Urinary bladder (tissue), 4 donors: Measurements from ENCODE around the gene CD72. TPM values are rescaled to one million over a fixed set of nuclear protein-coding genes. Genes with fewer than 3 reads are reported as not detected.
"Not testable (repeated sequence)": the region's sequence is repeated elsewhere in the genome, so short reads cannot be mapped to it uniquely, and the experiment has no call there.

Source experiments
- DNase-seq: peaks from one replicate; pipeline ENCODE4 v3.0.0-alpha.2; 2015; ENCODE audit errors: extremely low spot score
- H3K27ac ChIP-seq: one replicate; pipeline ENCODE4 v1.5.1; 2013; ENCODE audit warnings: low read depth, mild to moderate bottlenecking, moderate library complexity
- H3K36me3 ChIP-seq: one replicate; pipeline ENCODE4 v1.6.1; 2013; ENCODE audit warnings: mild to moderate bottlenecking, moderate library complexity; ENCODE audit not compliant: insufficient read depth
- H3K4me1 ChIP-seq: one replicate; pipeline ENCODE4 v1.6.1; 2013; ENCODE audit warnings: mild to moderate bottlenecking, moderate library complexity; ENCODE audit not compliant: insufficient read depth
- H3K4me3 ChIP-seq: one replicate; pipeline ENCODE4 v1.5.1; 2013; ENCODE audit warnings: low read depth, low read length
- WGBS: extraction: QIAGEN DNeasy Blood & Tissue Kit; methylation state at CpG from one replicate; pipeline ENCODE4 v1.1.7; 2013; 5-methylcytosine and 5-hydroxymethylcytosine counted together
- polyA plus RNA-seq: library from polyadenylated mRNA; stranded (reverse); fragments of 200-250 nt; gene quantifications from one replicate; pipeline ENCODE4 v1.2.3, GENCODE V29; 2013
- total RNA-seq: library from RNA; depleted of rRNA; stranded (reverse); fragments of >200 nt; gene quantifications from one replicate; pipeline ENCODE4 v1.2.3, GENCODE V29; 2014
- donor health status: healthy with polysubstance abuse.
- donor health status: healthy.

CD72 gene
- total and polyA plus RNA-seq, 2 donors: 1.5 to 1.6 TPM

DNA sequence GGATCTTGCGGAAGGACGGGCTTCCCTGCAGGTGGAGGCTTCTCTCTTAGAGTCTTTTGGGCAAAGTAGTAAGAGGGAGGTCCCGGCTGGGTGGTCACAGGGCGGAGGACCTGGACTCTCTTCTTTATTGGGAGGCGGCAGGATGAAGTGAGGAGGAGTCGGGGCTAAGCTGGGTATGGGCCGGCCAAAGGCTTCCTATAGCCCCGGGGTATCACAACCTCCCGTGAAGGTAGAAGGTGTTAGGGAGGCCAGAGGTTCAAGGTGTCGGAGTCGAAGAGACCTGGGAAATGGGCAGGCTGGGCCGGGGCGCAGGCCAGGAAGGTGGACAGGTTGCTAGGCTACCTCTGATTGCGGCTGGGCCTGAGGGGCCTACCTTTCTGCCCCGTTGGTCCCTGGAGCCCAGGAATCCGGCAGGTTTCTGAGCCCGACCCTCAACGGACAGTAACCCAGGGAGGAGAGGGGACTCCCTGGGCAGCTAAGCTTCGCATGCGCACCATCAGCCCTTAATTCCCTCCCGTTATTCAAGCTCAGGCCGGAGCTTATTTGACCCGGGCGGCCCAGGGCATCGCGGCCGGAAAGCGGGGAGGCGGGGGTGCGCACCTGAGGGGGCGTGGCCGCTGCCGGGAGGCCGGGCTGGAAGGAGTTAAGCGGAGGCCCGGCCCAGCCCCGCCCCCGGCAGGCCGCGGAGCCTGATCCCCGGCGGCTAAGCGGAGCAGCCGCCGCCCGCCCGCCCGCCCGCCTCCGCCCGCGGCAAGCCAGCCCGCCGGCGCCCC is 13.4 kb downstream of the CD72 start, which contains the start of gene TESK1:
Gene TESK1 (plus strand): TSS at position 685 of the 773 bp plus-strand sequence. CDS start 358 bp downstream, outside the sequence.
- Histone ChIP-seq H3K27ac (peak within 1 kb of the TSS; percentile 83), H3K4me3 (peak within 1 kb of the TSS; percentile 96), H3K36me3 (peaks cover 6% of the 10 kb centered on the region), H3K4me1 (no peaks in the 10 kb centered on the region)
- peak; percentile 32 for DNase-seq
- under 1% methylated on average over 55 of the region's 55 CpGs for WGBS

DNA sequence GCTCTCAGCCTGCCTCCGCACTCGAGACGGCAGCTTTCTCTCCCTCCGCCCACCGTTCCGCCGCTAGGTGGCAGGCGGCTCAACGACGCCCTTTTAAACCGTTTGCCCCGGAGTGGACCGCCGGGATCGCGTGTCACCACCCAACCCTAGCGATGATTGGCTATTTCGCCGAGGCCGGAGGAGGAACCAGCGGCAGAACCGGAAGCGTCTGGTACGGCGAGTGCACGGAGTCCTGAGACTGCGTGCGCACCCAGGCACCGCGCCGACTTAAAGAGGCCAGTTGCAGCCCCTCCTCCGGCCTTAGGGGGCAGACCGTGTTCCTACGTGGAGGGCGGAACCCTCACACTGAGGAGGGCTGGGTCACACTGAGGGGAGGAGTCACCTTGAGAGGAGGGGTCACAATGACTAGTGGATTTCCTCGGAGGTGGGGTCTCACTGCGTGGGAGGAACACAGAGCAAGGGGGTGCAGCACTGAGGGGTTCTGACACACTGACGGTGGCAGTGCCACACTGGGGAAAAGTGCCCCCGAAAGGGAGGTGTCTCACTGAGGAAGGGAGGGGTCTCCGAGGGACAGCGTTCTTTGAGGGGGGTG is 14.1 kb downstream of the CD72 start:
- H3K36me3 ChIP-seq: peaks cover 6% of the 10 kb centered on the region
- H3K27ac ChIP-seq: peak overlapping the region; percentile 83
- peak; percentile 98 for DNase-seq
- no peaks in the 10 kb centered on the region for H3K4me1 ChIP-seq
- under 1% methylated on average over 41 of the region's 41 CpGs for WGBS
- peak overlapping the region; percentile 96 for H3K4me3 ChIP-seq

DNA sequence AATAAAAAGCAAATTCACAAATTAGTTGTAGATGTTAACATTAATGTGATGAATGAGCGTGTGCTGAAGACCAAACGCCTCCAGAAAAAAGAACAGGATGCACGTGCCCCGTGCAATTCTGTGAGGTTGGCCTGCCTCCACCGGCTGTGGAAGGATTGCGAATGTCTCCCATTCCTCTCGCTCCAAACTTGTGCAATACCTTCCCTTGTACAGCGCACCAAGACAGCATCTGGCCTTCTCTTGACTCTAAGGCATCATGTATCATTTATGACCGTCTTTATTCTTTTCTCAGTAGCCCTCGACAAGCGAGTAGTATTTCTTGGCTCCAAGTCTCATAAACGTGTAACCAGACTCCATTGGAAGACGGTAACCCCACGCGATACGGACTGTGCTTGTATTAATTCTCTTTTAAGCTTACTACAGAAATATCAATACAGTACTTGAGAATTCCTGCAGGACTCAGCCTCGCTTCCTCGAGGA is 14.7 kb downstream of the CD72 start:
- WGBS: 1% methylated on average over 18 of the region's 18 CpGs
- DNase-seq: no peak
- Histone ChIP-seq H3K36me3 (peaks cover 4% of the 10 kb centered on the region), H3K4me1 (no peaks in the 10 kb centered on the region), H3K4me3 (peak overlapping the region; percentile 22), H3K27ac (peak overlapping the region; percentile 61)

DNA sequence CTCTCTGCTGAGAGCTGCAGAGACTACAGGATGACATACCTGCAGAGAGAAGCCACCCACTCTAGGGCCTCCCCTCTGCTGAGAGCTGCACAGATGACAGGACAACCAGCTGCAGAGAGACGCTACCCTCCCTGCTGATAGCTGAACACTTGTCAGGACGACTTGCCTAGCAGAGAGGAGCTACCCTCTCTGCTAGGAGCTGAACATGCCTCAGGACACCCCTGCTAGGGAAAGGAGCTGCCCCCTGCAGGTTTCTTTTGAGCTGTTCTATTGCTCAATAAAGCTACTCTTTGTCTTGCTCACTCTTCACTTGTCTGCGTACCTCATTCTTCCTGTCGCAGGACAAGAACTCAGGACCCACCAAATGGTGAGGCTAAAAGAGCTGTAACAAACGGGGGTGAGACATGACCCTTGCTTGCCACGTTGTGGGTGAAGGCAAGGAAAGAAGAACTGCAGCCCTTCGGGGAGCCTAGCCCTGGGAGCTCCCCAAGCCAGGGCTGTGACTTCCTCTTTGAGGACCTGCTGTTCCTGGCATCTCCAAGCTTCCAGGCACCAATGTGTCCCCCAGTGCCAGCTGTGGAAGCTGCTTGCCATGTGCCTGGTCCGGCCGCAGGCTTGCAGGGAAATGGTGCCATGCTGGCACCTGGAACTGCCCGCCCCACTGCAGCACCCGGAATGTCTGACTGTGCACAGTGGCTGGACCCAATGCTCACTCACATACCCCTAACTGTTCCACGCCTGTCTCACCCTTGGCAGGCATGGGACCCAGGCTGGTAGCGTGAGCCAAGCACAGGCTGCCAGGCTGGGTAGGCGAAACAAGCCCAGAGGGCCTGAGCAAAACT is 18.2 kb downstream of the CD72 start:
- Histone ChIP-seq H3K4me3 (no peak overlapping the region), H3K4me1 (no peaks in the 10 kb centered on the region), H3K27ac (no peak overlapping the region), H3K36me3 (no peaks in the 10 kb centered on the region)
- DNase-seq: no peak
- 84% methylated on average over 14 of the region's 14 CpGs for WGBS

DNA sequence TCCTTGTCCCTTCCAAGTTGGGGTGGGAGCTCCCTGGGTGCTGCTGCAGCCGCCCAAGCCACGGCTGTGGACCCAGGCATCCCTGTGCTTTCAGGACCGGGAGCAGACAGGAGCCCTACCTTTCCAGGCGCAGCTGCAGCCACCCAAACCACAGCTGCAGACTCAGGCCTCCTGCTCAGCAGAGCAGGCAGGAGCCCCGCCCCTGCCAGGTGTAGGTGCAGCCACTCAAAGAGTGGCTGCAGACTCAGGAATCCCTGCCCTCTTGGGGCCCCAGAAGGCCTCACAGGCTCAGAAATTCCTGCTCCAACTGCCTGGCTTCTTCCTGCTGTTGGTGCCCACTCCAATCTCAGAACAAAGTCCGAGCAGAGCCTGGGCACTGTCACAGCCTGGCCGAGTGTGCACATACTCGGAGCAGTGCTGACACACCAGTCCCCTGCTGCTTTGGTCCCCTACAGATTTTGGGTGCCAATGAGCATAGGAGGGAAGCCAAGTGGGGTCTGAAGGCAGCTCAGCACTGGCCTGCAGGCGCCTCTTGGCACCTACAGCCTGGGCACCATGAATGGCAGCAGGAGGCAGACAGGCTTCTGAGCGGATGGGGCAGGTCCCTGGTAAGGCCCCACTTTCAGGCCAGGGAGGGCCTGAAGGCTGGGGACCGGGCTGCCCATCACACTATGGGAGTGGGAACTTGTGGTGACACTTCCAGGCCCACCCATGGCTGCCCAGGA is 19.2 kb downstream of the CD72 start:
- H3K4me3 ChIP-seq: no peak overlapping the region
- no peak for DNase-seq
- WGBS: 92% methylated on average over 11 of the region's 11 CpGs
- no peaks in the 10 kb centered on the region for H3K36me3 ChIP-seq
- no peak overlapping the region for H3K27ac ChIP-seq
- no peaks in the 10 kb centered on the region for H3K4me1 ChIP-seq

DNA sequence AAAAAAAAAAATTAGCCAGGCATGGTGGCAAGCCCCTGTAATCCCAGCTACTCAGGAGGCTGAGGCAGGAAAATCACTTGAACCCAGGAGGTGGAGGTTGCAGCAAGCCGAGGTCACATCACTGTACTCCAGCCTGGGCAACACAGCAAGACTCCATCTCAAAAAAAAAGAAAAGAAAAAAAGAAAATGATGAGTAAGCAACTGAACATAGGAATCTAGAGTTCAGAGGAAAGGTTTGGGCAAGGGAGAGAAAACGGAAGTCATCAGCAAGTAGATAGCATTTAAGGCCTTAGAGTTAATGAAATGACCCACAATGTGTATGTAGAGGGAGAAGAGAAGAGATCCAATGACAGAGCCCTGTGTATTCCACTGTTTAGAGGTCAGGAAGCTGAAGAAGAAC is 21.3 kb downstream of the CD72 start:
- H3K27ac ChIP-seq, H3K4me3 ChIP-seq, DNase-seq, H3K4me1 ChIP-seq, H3K36me3 ChIP-seq: not testable (repeated sequence)
- WGBS: 94% methylated on average over 2 of the region's 2 CpGs

DNA sequence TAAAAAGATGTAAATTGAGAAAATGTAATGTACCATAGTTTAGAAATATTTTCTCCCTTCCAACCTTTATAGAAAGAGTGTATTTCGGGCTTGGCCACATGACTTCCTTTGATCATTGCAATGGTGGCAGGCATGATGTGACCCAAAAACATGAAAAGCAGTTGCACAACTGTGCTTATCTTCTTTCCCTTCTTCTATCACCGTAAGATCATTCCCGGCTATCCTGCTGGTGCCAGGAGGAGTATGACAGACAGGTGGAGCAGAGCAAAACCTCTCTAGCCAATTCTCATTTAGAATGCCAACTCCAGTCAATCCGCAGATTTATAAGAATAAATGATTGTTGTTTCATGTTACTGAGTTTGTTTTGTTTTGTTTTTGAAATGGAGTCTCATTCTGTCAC is 23.7 kb downstream of the CD72 start:
- H3K36me3 ChIP-seq: no peaks in the 10 kb centered on the region
- no peaks in the 10 kb centered on the region for H3K4me1 ChIP-seq
- WGBS: 94% methylated on average over 4 of the region's 4 CpGs
- H3K27ac ChIP-seq: no peak overlapping the region
- no peak for DNase-seq
- H3K4me3 ChIP-seq: no peak overlapping the region

DNA sequence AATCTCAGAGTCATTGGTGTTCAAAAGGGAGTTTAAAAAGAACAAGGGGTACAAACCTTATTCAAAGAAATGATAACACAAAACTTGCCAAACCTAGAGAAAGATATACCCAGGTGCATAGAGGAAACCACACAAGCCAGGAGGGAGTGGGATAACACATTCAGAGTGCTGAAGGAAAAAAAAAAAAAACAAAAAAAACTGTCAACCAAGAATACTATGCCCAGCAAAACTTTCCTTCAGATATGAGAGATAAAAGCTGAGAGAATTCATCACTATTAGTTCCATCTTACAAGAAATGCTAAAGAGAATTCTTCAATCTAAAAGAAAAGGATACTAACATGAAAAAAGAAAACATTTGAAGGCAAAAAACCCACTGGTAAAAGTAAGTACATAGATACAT is 24.6 kb downstream of the CD72 start:
- DNase-seq: no peak
- Histone ChIP-seq H3K36me3 (no peaks in the 10 kb centered on the region), H3K27ac (no peak overlapping the region), H3K4me3 (no peak overlapping the region), H3K4me1 (no peaks in the 10 kb centered on the region)

DNA sequence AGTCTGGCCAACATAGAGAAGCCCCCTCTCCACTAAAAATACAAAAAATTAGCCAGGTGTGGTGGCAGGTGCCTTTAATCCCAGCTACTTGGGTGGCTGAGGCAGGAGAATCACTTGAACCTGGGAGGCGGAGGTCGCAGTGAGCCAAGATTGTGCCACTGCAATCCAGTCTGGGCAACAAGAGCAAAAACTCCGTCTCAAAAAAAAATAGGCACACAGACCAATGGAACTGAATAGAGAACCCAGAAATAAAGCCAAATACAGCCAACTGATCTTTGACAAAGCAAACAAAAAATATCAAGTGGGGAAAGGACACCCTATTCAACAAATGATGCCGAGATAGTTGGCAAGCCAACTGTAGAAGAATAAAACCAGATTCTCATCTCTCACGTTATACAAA is 29.7 kb downstream of the CD72 start:
- not testable (repeated sequence) for DNase-seq, H3K27ac ChIP-seq, H3K4me1 ChIP-seq, H3K36me3 ChIP-seq, H3K4me3 ChIP-seq
- WGBS: 95% methylated on average over 5 of the region's 5 CpGs

DNA sequence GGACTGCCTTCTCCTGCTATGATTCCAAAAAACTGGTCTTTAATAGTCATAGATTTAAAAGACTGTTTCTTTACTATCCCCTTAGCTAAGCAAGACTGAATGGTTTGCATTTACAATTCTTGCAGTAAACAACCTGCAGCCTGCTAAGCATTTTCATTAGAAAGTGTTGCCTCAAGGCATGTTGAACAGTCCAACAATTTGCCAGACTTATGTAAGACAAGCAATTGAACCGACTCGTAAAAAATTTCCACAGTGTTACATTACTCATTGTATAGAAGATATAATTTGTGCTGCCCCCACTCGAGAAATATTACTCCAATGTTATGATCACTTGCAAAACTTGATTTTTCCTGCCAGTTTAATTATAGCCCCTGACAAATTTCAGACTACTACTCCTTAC is 33.5 kb downstream of the CD72 start:
- 92% methylated on average over 3 of the region's 3 CpGs for WGBS
- not testable (repeated sequence) for H3K36me3 ChIP-seq, DNase-seq, H3K4me3 ChIP-seq, H3K4me1 ChIP-seq, H3K27ac ChIP-seq

DNA sequence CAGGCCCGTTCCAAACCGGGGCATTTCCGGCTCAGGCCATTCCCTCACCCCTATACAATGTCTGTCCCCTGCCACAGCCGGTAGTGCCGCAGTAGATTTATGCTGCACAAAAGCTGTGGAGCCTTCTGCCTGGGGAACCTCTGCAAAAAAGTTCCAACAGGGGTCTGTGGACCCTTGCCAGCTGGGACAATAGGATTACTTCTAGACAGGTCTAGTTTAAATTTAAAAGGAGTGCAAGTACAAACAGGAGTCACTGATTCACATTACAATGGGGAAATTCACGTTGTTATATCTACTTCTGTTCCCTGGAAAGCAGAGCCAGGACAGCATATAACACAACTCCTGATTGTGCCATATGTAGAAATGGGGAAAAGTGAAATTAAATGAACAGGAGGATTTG is 34.7 kb downstream of the CD72 start:
- not testable (repeated sequence) for DNase-seq, H3K27ac ChIP-seq, H3K4me3 ChIP-seq, H3K36me3 ChIP-seq, H3K4me1 ChIP-seq
- WGBS: 78% methylated on average over 6 of the region's 6 CpGs

DNA sequence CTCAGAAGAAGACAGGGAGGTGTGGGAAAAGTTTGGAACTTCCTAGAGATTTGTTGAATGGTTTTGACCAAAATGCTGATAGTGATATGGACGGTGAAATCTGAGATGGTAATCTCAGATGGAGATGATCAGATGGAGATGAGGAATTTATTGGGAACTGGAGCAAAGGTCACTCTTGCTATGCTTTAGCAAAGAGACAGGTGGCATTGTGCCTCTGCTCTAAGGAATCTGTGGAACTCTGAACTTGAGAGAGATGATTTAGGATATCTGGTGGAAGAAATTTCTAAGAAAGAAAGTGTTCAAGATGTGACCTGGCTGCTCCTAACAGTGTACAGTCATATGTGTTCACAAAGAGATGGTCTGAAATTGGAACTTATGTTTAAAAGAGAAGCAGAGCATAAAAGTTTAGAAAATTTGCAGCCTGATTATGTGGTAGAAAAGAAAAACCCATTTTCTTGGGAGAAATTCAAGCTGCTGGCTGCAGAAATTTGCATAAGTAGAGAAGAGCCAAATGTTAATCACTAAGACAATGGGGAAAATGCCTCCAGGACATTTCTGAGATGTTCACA is 38.5 kb downstream of the CD72 start:
- not testable (repeated sequence) for H3K36me3 ChIP-seq, H3K4me3 ChIP-seq, DNase-seq, H3K4me1 ChIP-seq, H3K27ac ChIP-seq
- WGBS: 82% methylated on average over 1 of the region's 1 CpG

DNA sequence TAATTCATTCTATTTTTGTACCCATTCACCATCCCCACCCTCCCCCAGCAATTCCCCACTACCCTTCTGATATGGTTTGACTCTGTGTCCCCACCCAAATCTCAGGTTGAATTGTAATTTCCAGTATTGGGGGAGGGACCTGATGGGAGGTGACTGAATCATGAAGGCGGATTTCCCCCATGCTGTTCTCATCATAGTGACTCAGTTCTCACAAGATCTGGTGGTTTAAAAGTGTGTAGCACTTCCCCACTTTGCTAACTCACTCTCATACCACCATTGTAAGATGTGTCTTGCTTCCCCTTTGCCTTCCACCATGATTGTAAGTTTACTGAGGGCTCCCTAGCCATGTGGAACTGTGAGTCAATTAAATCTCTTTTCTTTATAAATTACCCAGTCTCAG is 39.1 kb downstream of the CD72 start:
- no peaks in the 10 kb centered on the region for H3K36me3 ChIP-seq
- no peak overlapping the region for H3K27ac ChIP-seq
- no peak overlapping the region for H3K4me3 ChIP-seq
- no peak for DNase-seq
- 94% methylated on average over 1 of the region's 1 CpG for WGBS
- no peaks in the 10 kb centered on the region for H3K4me1 ChIP-seq
